AG10803 (cell line): Measurements from ENCODE around the gene SAV1.
A peak's percentile ranks its signal among the peaks of the same experiment; 100 is the strongest.

Experiments
- DNase-seq: peaks from one replicate; pipeline ENCODE4 v3.0.0; 2010; ENCODE audit warnings: low read depth
- H3K4me3 ChIP-seq: 2 replicates; pipeline ENCODE4 v1.5.1; 2011; ENCODE audit warnings: mild to moderate bottlenecking, low read length, control low read depth
- TF ChIP-seq, protein P1 (sequence below): conservative IDR thresholded peaks from 2 replicates; pipeline ENCODE4 v1.5.1; 2011; ENCODE audit warnings: mild to moderate bottlenecking, low read length, control low read depth, inconsistent platforms

Gene SAV1

DNA sequence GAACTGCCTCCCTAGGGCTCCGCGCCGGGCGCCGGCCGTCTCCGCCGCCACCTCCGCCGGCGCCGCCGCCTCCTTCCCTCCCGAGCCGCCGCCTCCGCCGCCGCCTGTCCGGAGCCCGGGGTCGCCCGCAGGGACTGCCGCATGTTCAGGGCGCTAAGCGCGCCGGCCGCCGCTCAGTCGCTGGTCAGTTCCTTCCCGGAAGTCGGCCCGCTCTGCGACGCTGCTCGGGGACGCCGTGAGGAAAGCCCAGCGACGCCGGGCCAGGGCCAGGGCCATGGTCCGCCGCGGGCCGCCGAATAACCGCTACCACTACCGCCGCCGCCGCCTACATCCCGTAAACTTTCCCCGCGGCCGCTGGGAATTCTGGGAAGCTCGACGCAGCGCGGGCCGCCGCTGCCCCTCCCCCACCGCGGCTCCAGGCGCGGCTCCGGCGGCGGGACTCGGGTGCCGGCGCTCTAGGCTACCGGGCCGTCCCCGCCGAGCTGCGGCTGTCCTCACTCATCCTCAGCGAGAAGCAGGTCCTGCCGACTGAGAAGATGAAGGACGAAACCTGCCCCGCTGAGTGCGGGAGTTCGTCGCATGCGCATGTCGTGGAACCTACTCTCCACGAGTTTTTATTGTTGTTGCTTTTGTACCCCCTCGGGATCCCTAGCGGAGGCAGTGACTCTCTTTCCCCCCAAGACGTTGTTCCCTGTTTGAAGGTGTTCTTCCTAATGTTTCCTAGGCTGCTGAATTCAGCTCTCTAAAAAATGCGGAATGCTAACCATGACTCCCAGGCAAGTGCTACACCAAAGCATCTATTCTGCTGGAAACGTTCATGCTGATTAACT lies at the start of gene SAV1:
Gene SAV1 (minus strand): TSS at position 311 of the 830 bp plus-strand sequence. CDS start 339 bp downstream, outside the sequence.
- peak; percentile 82 for DNase-seq
- peak within 1 kb of the TSS; percentile 76 for H3K4me3 ChIP-seq
- TF ChIP-seq, protein P1, sequence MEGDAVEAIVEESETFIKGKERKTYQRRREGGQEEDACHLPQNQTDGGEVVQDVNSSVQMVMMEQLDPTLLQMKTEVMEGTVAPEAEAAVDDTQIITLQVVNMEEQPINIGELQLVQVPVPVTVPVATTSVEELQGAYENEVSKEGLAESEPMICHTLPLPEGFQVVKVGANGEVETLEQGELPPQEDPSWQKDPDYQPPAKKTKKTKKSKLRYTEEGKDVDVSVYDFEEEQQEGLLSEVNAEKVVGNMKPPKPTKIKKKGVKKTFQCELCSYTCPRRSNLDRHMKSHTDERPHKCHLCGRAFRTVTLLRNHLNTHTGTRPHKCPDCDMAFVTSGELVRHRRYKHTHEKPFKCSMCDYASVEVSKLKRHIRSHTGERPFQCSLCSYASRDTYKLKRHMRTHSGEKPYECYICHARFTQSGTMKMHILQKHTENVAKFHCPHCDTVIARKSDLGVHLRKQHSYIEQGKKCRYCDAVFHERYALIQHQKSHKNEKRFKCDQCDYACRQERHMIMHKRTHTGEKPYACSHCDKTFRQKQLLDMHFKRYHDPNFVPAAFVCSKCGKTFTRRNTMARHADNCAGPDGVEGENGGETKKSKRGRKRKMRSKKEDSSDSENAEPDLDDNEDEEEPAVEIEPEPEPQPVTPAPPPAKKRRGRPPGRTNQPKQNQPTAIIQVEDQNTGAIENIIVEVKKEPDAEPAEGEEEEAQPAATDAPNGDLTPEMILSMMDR, result no peak; the same call in 1 of the 2 replicates

DNA sequence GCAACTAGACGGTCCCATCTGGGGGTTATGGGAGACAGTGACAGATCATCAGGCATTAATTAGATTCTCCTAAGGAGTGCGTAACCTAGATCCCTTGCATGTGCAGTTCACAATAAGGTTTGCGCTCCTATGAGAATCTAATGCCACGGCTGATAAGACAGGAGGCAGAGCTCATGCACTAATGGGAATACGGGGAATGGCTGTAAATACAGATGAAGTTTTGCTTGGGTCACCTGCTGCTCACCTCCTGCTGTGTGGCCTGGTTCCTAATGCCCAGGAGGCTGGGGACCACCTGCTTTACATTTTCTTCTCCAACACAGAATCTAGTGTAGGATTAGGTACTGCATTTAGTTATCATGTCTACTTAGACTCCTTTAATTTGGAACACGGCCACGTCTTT lies 49.7 kb upstream of the SAV1 start:
- no peak for DNase-seq
- H3K4me3 ChIP-seq, result no peak overlapping the region
- TF ChIP-seq, protein P1, result no peak

DNA sequence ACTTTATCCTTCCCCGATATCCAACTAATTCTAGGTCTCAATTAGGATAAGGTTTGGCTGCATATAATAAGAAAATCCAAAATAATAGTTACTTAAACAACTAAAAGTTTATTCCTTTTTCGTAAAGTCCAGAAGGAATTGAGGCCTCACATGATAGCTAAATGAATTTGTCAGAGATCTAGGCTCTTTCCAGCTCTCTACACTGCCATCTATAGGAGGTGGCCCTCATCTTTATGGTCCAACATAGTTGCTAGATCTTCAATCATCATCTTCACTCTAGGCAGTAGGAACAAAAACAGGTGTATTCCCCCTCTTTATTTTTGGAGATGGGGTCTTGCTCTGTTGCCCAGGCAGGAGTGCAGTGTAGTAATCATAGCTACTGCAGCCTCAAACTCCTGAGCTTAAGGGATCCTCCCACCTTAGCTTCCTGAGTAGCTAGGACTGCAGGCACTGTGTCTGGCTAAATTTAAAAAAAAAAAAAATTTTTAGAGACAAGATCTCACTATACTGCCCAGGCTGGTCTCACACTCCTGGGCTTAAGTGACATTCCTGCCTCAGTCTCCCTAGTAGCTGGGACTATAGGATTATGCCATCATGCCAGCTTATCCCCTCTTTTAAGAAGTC lies 46.5 kb upstream of the SAV1 start:
- no peak overlapping the region for H3K4me3 ChIP-seq
- peak; percentile 52 for DNase-seq
- TF ChIP-seq, protein P1, result peak; percentile 74

DNA sequence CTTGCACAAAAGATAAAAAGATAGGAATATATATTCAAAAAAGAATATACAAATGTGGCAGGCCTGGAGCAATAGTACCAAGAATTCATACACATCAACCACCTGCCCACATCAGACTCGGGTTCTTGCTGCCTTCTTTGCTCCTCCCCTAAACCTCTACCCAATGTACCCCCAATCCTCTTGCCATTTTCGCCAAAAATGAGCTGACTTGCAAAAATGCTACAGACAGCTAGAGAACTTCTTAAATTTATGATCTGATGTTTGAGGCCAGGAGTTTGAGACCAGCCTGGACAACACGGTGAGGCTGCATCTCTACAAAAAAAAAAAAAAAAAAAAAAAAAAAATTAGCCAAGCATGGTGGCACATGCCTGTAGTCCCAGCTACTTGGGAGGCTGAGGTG lies 42.9 kb upstream of the SAV1 start:
- TF ChIP-seq, protein P1, result no peak
- H3K4me3 ChIP-seq, result no peak overlapping the region
- DNase-seq, result no peak

DNA sequence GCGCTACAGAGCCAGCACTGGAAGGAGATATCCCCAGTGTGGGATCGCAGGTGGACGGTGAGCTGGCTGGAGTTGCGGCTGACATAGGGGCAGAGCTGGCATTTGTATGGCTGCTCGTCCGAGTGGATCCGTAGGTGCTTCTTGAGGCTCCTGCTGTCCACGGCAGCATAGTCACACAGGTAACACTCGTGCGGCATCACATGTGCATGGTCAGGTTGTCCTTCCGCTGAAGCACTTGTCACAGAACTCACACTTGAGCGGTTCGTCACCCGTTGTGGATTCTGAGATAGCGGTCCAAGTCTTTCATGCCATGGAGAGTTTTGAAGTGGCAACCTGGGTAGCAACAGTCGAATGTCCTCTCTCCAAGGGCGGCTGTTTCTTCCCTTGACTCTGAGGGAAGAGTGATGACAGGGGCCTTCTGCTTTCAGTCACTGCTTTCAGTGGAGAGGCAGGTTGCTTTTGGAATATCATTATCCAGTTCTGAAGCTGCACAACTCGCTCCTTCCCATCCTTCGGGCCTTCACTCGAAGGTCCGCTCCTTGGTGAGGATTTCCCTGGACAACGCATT lies 37.0 kb upstream of the SAV1 start:
- TF ChIP-seq, protein P1, result no peak
- no peak overlapping the region for H3K4me3 ChIP-seq
- no peak for DNase-seq

DNA sequence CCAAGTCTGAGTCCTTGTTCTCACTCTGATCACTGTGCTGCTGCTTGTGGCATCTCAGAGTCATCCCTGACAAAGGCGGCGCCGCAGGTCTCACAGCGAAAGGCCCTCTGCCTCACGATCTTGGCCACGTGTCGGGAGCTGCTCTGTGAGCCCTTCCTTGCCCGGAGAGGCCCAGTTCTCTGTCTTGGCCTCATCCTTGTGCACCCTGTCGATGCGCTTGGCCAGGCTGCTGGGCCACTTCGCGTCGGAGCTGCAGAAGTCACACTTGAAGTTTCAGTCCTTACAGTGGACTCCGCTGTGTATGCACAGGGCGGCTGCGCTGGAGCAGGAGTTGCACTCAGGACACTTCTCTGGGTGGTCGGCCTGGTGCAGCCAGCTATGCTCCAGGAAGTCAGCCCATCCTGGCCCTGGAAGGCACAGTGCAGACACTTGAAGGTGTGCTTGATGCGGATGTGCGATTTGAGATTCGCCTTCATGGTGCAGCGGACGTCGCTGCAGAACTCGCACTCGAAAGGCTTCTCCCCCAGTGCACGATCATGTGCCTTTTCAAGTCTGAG lies 36.4 kb upstream of the SAV1 start:
- TF ChIP-seq, protein P1, result no peak
- no peak for DNase-seq
- no peak overlapping the region for H3K4me3 ChIP-seq
